MCF 10A (cell line): ENCODE measurements around the gene ENOSF1. TPM values are rescaled to one million over a fixed set of nuclear protein-coding genes. Genes with fewer than 3 reads are reported as not detected.

Experiments
- BruUV-seq: library from RNA; stranded (reverse); fragments of 400-500 nt; replicated peaks from 2 replicates; lab custom pipeline; 2021; lab: Mats Ljungman, UMichigan
- CTCF ChIA-PET: fragments of 300-600 bp; sonication (Branson Sonifier 250); formaldehyde crosslinking; extraction: SDS; loops from one replicate; lab custom pipeline; 2021; ENCODE audit warnings: antibody characterized with exemption, inconsistent platforms; lab: Yijun Ruan, JAX
- POLR2A ChIA-PET: fragments of 300-600, 350-650 bp; sonication (Branson Sonifier 250); formaldehyde crosslinking; extraction: SDS; loops from one replicate; lab custom pipeline; 2020; ENCODE audit warnings: antibody characterized with exemption, inconsistent platforms; lab: Yijun Ruan, JAX
- DNase-seq: peaks from one replicate; pipeline ENCODE4 v3.0.0-alpha.2; 2018; ENCODE audit not compliant: unreplicated experiment
- H3K27ac Mint-ChIP-seq: one replicate; pipeline ENCODE4 v1.8.0; 2022; ENCODE audit warnings: mild to moderate bottlenecking, low read depth, mixed read lengths; ENCODE audit not compliant: unreplicated experiment
- H3K27me3 Mint-ChIP-seq: one replicate; pipeline ENCODE4 v1.8.0; 2022; ENCODE audit warnings: mixed read lengths; ENCODE audit not compliant: insufficient read depth, unreplicated experiment
- H3K36me3 Mint-ChIP-seq: one replicate; pipeline ENCODE4 v1.8.0; 2022; ENCODE audit warnings: mild to moderate bottlenecking, moderate library complexity, mixed read lengths; ENCODE audit not compliant: insufficient read depth, unreplicated experiment
- H3K4me1 Mint-ChIP-seq: one replicate; pipeline ENCODE4 v1.8.0; 2022; ENCODE audit warnings: mixed read lengths; ENCODE audit not compliant: insufficient read depth, unreplicated experiment
- H3K4me3 Mint-ChIP-seq: one replicate; pipeline ENCODE4 v1.8.0; 2022; ENCODE audit warnings: mild to moderate bottlenecking, moderate library complexity, mixed read lengths; ENCODE audit not compliant: unreplicated experiment
- H3K9me3 Mint-ChIP-seq: one replicate; pipeline ENCODE4 v1.8.0; 2022; ENCODE audit warnings: mixed read lengths; ENCODE audit not compliant: unreplicated experiment
- intact Hi-C: fragments of 100-400 bp; cut with micrococcal nuclease; formaldehyde crosslinking; loops from 2 replicates; pipeline ENCODE4 v1.14.1; 2022
- total RNA-seq: library from RNA; stranded (reverse); gene quantifications from 2 replicates; pipeline ENCODE4 v1.2.3, GENCODE V29; 2022
- TF ChIP-seq, protein P1 (sequence below): fragments of 200-600 bp; IDR thresholded peaks from one replicate; pipeline ENCODE4 v1.8.0; 2022; ENCODE audit warnings: antibody characterized with exemption, mild to moderate bottlenecking; ENCODE audit not compliant: unreplicated experiment

Gene ENOSF1
- total RNA-seq, 1 experiment from 2014 or later = 106 TPM

DNA sequence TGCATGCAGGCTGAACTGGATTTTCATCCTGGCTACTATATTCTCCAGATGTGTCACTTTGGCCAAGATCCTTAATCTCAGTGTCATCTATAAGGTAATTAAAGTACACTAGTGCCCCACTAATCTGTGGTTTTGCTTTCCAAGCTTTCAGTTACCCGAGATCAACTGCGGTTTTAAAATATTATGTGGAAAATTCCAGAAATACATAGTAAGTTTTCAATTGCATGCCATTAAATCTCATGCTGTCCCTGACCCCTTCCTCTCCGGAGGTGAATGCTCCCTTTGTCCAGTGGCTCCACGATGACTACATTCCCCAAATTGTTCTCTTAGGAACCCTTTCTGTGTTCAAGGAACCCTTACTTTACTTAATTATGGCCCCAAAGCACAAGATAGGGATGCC, 60.3 kb downstream of the ENOSF1 start:
- DNase-seq = no peak
- no TSS peak for BruUV-seq
- no peaks in the 10 kb centered on the region for H3K9me3 Mint-ChIP-seq
- no peaks in the 10 kb centered on the region for H3K27me3 Mint-ChIP-seq
- TF ChIP-seq, protein P1, sequence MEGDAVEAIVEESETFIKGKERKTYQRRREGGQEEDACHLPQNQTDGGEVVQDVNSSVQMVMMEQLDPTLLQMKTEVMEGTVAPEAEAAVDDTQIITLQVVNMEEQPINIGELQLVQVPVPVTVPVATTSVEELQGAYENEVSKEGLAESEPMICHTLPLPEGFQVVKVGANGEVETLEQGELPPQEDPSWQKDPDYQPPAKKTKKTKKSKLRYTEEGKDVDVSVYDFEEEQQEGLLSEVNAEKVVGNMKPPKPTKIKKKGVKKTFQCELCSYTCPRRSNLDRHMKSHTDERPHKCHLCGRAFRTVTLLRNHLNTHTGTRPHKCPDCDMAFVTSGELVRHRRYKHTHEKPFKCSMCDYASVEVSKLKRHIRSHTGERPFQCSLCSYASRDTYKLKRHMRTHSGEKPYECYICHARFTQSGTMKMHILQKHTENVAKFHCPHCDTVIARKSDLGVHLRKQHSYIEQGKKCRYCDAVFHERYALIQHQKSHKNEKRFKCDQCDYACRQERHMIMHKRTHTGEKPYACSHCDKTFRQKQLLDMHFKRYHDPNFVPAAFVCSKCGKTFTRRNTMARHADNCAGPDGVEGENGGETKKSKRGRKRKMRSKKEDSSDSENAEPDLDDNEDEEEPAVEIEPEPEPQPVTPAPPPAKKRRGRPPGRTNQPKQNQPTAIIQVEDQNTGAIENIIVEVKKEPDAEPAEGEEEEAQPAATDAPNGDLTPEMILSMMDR = no peak
- CTCF ChIA-PET = interaction anchor here (0.5 to 0.9 kb wide), 2 partner anchors 10 to 172 kb away, joined by 3 read pairs; no protein-coding TSS in a partner anchor
- POLR2A ChIA-PET = interaction anchor here (0.6 kb wide), 1 partner anchor 390 kb away, joined by 3 read pairs; no protein-coding TSS in a partner anchor
- intact Hi-C loops = no loop called here
- H3K36me3 Mint-ChIP-seq = no peaks in the 10 kb centered on the region
- H3K4me1 Mint-ChIP-seq = no peaks in the 10 kb centered on the region
- H3K27ac Mint-ChIP-seq = no peak overlapping the region
- H3K4me3 Mint-ChIP-seq = no peak overlapping the region

DNA sequence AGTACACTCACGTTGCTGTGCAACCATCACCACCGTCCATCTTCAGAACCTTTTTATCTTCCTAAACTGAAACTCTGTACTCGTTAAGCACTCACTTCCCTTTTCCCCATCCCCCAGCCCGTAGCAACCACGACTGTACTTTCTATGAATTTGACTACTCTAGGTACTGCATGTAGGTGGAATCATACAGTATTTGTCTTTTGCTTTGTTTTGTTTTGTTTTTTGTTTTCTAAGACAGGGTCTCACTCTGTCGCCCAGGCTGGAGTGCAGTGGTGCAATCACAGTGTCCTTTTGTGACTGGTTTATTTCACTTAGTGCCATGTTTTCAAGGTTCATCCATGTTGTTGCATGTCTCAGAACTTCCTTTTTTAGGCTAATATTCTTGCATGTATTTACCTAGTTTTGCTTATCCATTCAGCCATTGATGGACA, 62.0 kb downstream of the ENOSF1 start:
- no TSS peak for BruUV-seq
- TF ChIP-seq, protein P1 = no peak
- ChIA-PET POLR2A (no interaction called here), CTCF (no interaction called here)
- H3K27me3 Mint-ChIP-seq = no peaks in the 10 kb centered on the region
- H3K36me3 Mint-ChIP-seq = no peaks in the 10 kb centered on the region
- H3K27ac Mint-ChIP-seq = no peak overlapping the region
- no peak overlapping the region for H3K4me3 Mint-ChIP-seq
- H3K9me3 Mint-ChIP-seq = no peaks in the 10 kb centered on the region
- intact Hi-C loops = no loop called here
- no peaks in the 10 kb centered on the region for H3K4me1 Mint-ChIP-seq
- DNase-seq = no peak

DNA sequence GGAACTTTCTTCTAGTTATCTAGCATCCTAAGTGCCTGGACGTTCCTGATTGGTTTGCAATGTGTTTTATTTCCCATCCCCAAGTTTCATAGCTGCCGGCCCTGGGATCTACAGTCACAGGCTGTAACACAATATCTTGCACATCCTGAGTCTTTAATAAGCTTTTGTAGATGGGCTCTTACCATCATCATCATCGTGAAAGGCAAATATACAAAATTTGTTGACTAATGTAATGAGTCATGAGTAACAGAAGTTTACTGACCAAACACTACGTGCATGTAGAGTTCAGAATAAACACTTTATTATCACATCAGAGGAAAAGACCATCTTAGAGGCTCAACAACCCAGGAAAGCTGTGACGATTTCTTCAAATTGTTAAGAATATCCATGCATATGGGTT, 63.1 kb downstream of the ENOSF1 start:
- ChIA-PET CTCF (interaction anchor here (0.8 to 1.4 kb wide), 5 partner anchors 22 to 190 kb away, joined by 3 to 4 read pairs (median 3); no protein-coding TSS in a partner anchor), POLR2A (interaction anchor here (0.6 to 1.6 kb wide), 3 partner anchors 9 to 164 kb away, joined by 3 read pairs; partner anchors contain the start of gene TYMS)
- TF ChIP-seq, protein P1 = no peak
- H3K27ac Mint-ChIP-seq = no peak overlapping the region
- no TSS peak for BruUV-seq
- H3K36me3 Mint-ChIP-seq = no peaks in the 10 kb centered on the region
- no peaks in the 10 kb centered on the region for H3K9me3 Mint-ChIP-seq
- no peaks in the 10 kb centered on the region for H3K4me1 Mint-ChIP-seq
- no peaks in the 10 kb centered on the region for H3K27me3 Mint-ChIP-seq
- no peak for DNase-seq
- H3K4me3 Mint-ChIP-seq = no peak overlapping the region
- intact Hi-C loops = no loop called here

DNA sequence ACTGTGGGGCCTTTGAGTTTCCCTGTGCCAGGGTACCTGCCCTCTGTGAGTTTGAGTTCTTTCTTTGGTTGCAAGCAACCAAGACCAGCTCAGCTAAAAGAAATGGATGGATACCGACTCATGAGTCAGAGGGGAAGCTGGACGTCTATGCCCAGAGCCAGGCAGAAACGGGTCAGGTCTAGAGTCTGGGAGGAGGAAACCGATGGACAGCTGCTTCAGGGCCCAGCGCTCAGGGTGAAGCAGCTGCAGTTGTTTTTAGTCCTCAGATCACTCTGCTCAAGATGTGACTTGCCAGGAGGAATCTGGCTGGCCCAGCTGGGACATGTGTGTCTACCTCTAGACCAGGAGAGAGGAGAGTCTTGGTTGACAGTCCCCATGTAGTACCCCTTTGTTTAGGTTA, 65.1 kb downstream of the ENOSF1 start:
- DNase-seq = no peak
- ChIA-PET POLR2A (interaction anchor here (0.7 kb wide), 1 partner anchor 15 kb away, joined by 3 read pairs; no protein-coding TSS in a partner anchor), CTCF (interaction anchor here (2.5 kb wide), 1 partner anchor 192 kb away, joined by 8 read pairs; no protein-coding TSS in a partner anchor)
- Mint-ChIP-seq H3K9me3 (no peaks in the 10 kb centered on the region), H3K27ac (no peak overlapping the region), H3K4me1 (no peaks in the 10 kb centered on the region), H3K4me3 (no peak overlapping the region), H3K36me3 (no peaks in the 10 kb centered on the region), H3K27me3 (no peaks in the 10 kb centered on the region)
- no TSS peak for BruUV-seq
- TF ChIP-seq, protein P1 = no peak
- intact Hi-C loops = no loop called here
